Peyer's patch (tissue), 4 donors: ENCODE measurements around the gene OXNAD1.

Source experiments
- POLR2A ChIP-seq, 2 donors: fragments of 450-650 bp; IDR thresholded peaks; one replicate each; pipeline ENCODE4 v1.5.1; 2017; ENCODE audit warnings: antibody characterized with exemption in 2 of 2, mild to moderate bottlenecking in 2 of 2, moderate library complexity in 2 of 2
- TF ChIP-seq, protein P1 (sequence below), 6 experiments: fragments of 450-650 bp in 4 of 6; fragments of 200-600 bp in 2 of 6; sonication (generic) in 1 of 6; IDR thresholded peaks; one replicate each; pipeline ENCODE4 v1.5.1; 2017 to 2019; ENCODE audit warnings: antibody characterized with exemption in 6 of 6, mild to moderate bottlenecking in 3 of 6, moderate library complexity in 1 of 6

DNA sequence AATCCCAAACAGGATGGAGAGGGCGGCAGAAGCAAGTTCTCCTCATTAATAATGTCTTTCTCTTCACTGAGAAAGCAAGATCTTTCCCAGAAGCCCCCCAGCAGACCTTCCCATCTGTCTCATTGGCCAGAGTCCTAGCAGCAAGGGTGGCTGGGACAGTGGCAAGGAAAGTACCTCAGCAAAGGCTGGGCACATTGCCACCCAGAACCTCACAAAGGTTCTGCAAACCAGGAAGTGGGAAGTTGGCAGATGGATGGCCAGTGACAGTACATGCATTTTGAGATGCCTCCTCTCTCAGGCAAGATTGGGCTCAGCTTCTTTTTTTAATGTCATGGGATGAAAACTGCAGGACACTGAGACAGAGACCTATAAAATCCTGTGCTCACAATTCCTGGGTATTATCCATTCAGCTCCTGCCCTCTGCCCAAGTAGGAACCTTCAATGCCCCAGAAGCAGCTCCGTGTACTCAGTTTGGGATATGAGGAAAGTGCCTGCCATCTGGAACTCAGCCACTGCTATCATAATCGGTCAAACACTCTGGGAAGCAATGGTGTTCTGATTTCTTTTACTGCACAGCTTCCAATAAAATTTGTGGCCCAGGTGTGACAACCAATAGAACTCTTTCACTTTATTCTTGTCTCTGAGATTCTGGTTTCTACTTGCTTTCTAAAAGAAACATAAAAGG is 25.8 kb upstream of the OXNAD1 start:
- TF ChIP-seq POLR2A (IDR thresholded peaks at IDR 0.05): no peak
- TF ChIP-seq, protein P1, sequence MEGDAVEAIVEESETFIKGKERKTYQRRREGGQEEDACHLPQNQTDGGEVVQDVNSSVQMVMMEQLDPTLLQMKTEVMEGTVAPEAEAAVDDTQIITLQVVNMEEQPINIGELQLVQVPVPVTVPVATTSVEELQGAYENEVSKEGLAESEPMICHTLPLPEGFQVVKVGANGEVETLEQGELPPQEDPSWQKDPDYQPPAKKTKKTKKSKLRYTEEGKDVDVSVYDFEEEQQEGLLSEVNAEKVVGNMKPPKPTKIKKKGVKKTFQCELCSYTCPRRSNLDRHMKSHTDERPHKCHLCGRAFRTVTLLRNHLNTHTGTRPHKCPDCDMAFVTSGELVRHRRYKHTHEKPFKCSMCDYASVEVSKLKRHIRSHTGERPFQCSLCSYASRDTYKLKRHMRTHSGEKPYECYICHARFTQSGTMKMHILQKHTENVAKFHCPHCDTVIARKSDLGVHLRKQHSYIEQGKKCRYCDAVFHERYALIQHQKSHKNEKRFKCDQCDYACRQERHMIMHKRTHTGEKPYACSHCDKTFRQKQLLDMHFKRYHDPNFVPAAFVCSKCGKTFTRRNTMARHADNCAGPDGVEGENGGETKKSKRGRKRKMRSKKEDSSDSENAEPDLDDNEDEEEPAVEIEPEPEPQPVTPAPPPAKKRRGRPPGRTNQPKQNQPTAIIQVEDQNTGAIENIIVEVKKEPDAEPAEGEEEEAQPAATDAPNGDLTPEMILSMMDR (IDR thresholded peaks at IDR 0.05): no peak
